Neural progenitor cell (in vitro differentiated cells): ENCODE results near the gene RITA1.

ENCODE experiments used
- CTCF ChIP-seq: fragments of 200-600 bp; sonication (generic); IDR thresholded peaks from 2 replicates; pipeline ENCODE4 v1.5.1; 2017; ENCODE audit warnings: antibody characterized with exemption, mild to moderate bottlenecking
- EZH2 ChIP-seq: fragments of 200-600 bp; sonication (generic); IDR thresholded peaks from 2 replicates; pipeline ENCODE4 v1.6.1; 2017; ENCODE audit warnings: antibody characterized with exemption, mild to moderate bottlenecking, moderate library complexity
- EZH2phosphoT487 ChIP-seq: fragments of 200-600 bp; sonication (generic); IDR thresholded peaks from 2 replicates; pipeline ENCODE4 v1.6.1; 2017; ENCODE audit warnings: antibody characterized with exemption

- TF ChIP-seq CTCF (no peak), EZH2 (no peak), EZH2phosphoT487 (no peak)
Observed at GRCh38 chr12:113198296-113198695, 12.8 kb downstream of the RITA1 start.
